GM18867 (cell line): ENCODE results near the gene ASPDH.
"Not testable (repeated sequence)": the region's sequence is repeated elsewhere in the genome, so short reads cannot be mapped to it uniquely, and the experiment has no call there.

Experiments used
- ATAC-seq: cut with Tn5 transposase; IDR thresholded peaks from one replicate; pipeline ENCODE4 v1.9.1; 2021; ENCODE audit warnings: mild to moderate bottlenecking, moderate library complexity; ENCODE audit not compliant: unreplicated experiment

Gene ASPDH

DNA sequence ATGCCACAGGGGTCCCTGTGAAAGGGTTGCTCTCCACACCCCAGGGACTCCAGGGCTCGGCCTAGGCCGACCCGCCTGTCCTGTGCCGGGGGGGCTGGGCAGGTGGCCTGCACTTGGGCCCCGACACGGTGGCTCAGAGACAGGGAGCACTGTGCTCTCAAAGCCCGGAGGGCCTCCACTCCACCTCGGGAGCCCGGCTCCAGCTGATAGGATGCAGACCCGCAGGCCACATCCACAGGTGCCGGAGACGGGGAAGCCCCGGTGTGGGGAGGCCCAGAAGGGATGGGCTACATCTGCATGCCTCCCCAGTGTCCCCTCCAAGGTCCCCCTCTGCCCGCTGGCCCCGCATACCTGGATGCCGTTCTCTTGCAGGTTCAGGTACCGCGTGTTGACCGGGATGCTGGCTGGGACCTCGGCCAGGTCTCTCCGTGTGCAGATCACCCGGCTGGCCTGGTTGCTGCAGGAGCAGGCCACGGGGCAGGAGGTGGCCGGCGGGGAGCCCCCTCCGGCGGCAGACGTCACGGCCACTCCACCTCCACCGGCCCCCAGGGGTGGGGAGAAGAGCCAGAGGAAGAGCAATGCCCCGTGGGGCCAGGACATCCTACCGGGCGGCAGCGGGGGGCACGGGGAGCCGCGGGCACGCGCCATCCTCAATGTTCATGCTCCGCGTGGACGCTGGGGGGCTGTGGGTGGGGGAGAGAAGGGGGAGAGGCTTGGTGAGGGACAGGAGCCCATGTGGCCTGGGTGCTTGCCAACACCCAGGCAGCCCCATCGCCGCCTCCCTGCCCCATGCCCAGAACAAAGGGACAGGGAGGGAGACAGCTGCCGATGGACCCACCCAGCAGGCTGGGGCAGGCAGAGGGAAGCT is 34.7 kb upstream of the ASPDH start:
- no peak for ATAC-seq

DNA sequence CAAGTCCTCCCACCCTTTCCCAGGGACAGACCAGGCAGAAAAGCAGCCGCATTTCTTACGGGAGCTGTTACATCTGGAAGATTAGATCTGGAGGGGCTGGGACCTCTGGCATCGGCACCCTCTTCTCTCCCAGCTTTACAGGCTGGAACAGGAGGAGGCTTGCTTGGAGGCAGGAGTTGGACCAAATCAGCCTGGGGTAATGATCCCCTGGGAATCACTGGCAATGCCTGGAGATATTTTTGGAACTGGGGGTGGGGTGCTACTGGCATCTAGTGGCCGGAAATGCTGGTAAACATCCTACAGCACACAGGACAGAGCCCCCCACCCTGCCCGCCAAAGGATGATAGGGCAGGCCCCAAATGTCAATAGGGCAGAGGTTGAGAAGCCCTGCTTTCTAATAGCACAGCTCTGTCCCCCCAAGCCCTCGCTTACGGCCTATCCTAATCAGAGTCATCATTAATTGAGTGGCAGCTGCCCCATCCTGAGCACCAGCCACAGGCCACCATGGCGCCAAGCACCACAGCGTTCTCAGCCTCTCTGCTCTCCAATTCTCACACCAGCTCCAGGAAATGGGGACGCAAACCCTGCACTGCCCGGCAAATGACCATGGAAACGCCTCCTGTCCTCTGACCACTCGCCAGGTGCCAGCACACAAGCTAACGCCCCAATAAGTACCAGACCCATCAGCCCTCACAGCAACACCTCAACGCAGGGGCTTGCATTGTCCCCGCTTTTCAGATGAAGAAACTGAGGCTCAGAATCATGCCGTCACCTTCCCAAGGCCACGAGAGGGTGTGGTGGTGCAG is 33.9 kb upstream of the ASPDH start:
- ATAC-seq = no peak

DNA sequence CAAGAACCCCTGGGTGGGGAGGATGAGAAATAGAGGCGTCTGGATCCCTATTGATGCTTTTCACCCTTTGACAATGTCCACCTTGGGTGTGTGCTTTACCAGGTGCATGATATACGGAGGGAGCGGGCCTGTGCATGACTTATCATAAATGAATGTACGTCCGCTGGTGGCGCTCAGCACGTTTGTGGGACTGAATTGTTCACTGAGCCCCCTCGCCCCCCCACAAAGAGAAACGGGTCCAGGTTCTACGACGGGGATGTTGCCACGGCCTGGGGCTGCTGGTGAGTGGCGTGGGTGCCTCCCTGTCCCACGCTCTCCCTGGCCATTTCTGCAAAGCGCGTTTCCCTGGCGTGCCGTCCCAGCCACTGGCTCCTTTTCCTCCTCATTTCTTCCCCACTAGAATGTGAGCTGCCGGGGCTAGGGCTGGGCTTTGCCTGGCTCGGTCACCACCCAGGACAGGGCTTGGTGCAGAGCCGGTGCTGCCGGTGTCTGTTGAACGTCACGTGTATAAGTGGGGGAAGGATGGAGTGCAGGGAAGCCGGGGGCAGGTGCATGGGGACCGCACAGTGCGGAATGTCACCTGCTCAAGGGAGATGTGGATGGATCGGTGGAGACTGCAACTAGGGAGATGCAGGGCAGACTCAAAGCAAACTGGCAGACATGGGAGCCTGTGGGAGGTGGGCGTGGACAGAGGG is 33.0 kb upstream of the ASPDH start:
- ATAC-seq = no peak

DNA sequence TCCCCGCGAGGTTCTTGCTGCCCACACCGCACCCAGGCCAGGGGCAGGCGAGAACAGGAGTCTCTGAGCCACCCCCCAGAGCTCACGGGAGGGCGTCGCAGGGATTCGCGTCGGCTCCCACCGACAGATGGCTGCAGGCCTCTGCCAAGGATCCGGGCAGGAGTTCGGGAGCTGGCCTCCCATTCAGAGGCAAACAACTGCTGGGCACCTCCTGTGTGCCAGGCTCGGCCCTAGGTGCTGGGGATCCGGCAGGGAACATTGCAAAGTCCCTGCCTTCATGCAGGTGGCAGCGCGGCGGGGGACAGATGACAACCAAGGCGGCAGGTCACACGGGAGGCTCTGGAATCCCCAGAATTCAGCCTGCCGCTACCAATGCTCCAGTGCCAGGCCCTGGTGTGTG is 29.2 kb upstream of the ASPDH start:
- ATAC-seq = no peak

DNA sequence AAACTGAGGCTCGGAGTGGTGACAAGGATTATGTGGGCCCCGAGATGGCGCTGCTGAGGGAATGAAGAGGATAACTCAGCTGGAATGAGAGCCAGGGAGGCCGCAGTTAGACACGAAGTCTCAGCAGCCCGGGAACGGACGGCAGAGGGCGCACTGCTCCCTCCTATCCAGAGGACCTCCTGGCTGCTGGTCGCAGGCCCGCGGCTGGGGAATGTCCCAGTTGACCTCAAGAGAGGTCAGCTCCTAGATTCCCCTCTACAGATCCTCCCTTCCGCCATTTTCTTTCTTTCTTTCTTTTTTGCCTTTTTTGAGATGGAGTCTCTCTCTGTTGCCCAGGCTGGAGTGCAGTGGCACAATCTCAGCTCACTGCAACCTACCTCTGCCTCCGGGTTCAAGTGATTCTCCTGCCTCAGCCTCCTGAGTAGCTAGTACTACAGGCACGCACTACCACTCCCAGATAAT is 24.1 kb upstream of the ASPDH start:
- no peak for ATAC-seq

DNA sequence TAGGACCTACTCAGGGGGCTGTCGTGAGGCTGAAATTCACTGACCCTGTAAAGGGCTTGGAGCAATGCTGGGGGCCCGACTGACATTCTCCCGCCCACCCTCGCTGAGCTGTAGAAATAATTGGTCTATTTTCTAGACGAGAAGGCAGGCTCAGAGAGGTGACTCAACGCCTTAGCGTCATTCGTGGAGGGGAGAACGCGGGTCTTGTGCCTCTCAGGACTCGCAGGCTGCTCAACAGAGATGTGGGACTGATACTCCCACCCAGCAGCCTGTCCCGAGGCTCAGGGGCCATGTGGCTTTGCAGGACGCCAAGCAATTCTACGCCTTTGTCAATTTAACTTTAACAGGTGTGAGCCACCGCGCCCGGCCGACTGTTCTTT is 23.6 kb upstream of the ASPDH start:
- ATAC-seq = no peak

DNA sequence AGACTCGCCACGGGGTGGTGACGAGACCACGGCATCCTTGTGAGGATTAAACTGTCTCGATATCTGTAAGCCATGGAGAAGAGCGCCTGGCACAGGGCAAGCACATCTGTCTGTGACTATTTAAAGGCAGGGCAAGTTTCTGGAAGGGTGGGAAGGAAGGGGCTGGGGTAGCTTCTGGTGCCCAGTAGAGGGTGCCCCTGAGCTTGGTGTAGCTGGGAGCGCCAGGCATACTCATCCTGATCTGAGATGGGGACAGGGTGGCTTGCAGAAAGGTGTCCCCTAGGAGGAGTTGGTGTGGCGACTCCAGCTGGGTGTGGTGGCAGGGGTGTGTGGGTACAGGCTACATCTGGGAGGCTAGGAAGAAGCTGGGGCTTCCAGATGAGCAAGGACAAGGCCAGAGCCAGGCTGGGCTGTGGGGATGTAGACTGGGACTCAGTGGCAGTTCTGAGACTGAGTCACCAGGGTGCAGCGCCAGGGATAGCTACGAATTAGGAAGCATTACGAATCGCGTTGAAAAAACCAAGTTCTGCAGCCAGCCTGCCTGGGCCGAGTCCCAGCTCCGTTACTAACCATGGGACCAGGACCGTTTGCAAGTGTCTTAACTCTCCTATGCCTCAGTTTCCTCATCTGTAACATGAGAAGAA is 23.1 kb upstream of the ASPDH start:
- ATAC-seq = no peak

DNA sequence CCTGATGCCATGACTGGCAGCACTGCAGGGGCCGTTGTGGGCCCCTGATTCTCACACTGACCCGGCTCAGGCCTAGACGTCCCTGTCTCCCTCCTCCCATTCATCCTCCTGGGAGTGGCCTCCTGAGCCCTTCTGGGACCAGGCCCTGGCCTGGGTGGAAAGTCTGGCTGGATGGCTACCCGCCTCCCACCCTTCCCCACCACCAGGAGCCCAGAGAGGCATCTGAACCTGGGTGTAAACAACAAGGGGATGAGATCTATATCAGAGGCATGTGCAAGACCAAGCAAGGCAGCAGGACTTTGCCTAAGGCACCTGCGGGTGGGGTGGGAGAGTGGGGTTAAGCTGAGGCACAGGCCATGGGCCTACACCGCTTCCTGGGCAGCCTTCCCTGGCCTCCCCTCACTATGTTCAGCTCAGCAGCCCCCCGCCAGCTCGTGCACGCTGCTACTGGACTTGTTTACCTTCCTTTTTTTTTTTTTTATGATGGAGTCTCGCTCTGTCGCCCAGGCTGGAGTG is 22.0 kb upstream of the ASPDH start:
- no peak for ATAC-seq

DNA sequence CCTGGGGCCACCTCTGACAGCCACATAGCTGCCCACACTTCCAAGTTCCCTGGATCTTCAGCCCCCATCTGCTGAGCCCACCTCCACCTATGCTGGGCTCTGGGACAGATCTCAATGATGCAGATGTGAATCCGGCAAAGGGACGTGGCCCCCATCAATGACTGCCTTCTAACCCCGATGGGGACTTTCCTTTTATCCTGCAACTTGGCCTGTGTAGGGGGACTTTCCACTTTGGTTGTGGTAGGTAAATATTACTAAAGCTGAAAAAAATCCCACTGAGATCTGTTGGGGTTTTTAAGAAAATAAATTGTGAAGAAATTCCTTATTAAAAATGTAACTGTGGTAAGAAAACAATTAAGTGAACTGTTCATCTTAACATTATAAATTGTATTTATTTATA is 20.8 kb upstream of the ASPDH start:
- no peak for ATAC-seq

DNA sequence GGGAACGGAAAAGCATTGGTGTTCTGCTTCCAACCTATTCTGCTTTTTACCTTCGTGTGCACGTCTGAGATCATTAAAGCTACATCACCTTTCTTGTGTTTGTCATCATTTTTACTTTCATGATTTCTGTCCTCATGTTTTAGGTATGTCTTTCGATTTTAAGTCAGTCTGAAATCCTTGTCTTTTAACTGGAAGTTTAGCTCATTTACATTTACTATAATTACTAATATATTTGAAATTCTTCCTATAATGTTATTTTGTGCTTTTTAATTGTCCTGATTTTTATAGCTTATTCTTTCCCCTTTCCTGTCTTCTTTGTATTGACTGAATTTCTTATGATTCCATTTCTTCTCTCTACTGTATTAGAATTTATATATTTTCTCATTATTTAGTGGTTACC is 19.2 kb upstream of the ASPDH start:
- ATAC-seq = no peak

DNA sequence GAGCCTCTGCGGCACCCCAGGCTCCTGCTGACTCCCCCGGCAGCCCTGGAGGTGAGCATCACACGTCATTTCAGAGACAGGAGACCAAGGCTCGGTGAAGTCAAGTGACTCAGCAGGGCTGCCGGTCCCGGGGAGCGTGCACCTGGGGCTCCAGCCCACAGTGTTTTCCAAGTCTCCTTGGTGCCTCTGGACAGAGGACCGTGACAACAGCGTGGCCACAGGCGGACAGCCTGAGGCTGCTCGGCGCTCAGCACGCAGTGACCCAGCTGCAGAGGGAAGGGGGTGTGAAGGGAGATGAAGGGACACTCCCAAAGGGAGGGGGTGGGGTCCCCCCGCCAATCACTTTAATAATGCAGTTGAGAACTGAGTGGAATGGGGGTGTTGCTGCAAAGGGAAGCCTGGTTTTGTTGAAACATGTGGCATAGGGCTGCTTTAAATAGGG is 17.5 kb upstream of the ASPDH start:
- no peak for ATAC-seq

DNA sequence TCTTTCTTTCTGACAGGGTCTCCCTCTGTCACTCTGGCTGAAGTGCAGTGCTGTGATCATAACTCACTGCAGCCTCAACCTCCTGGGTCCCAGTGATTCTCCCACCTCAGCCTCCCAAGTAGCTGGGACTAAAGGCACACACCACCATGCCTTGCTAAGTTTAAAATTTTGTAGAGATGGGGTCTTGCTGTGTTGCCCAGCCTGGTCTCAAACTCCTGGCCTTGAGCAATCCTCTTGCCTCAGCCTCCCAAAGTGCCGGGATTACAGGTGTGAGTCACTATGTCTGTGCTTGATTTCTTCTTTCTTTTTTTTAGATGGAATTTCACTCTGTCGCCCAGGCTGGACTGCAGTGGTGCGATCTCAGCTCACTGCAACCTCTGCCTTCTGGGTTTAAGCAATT is 14.3 kb upstream of the ASPDH start:
- not testable (repeated sequence) for ATAC-seq

DNA sequence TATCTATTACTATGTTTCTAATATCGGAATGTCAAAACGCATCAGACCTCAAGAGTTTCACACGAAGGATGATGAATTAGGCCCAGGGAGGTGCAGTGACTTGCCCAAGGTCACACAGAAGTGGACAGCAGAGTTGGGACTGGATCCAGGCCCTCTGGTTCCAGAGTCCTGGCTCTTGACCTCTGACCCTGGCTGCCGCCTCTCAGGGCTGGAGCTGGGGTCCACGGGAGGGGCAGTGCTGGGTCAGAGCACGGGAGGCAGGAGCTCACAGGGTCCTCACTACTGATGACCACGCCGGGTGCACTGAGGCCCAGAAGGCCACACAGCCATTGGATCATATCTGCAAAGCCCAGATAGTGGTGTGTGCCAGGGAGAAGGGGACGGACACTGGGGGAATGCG is 9.2 kb upstream of the ASPDH start:
- no peak for ATAC-seq

DNA sequence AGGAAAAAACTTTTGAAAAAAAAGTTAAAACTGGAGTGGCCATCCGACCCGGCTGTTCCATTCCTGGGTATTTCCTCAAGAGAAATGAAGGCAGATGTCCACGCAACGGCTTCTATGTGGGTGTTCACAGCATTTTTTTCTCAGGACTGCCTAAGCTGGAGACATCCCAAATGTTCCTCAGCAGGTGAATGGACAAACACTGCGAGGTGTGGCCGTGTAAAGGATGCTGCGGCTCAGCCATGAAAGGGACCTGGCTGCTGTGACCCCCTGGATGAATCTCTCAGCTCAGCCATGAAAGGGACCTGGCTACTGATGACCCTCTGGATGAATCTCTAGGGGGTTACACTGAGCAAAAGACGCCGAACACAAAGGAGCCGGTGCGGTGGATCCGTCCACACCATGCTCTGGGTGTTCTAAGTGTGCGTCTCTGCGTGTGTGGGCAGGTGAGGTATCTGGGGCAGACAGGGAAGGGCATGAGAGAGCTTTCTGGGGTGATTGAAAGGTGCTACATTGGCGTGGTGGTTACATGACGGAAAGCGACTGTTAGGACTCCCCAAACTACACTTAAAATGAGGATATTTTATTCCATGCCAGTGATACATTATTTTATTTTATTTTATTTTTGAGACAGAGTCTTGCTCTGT is 7.2 kb upstream of the ASPDH start:
- ATAC-seq = no peak

DNA sequence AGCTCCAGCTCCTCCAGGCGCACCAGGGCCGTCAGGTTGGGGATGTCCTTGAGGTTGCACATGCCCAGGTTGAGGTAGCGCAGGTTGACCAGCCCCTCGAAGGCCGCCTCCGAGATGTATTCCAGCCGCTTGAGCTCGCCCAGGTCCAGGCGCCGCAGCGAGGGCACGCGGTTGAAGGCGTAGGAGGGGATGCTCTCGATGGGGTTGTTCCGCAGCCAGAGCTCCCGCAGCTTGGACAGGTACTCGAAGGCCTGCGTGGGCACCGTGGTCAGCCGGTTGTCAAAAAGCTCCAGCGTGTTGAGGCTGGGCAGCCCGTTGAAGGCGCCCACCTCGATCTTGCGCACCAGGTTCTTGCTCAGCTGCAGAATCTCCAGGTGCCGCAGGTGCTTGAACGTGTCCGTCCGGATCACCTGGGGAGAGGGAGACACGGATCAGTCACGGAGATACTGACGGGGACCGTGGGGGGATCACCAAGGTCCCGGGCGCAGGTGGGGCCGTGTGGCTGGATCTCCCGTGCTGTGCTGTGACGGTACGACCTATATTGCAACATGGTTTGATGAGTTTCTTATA is 5.4 kb upstream of the ASPDH start:
- no peak for ATAC-seq

DNA sequence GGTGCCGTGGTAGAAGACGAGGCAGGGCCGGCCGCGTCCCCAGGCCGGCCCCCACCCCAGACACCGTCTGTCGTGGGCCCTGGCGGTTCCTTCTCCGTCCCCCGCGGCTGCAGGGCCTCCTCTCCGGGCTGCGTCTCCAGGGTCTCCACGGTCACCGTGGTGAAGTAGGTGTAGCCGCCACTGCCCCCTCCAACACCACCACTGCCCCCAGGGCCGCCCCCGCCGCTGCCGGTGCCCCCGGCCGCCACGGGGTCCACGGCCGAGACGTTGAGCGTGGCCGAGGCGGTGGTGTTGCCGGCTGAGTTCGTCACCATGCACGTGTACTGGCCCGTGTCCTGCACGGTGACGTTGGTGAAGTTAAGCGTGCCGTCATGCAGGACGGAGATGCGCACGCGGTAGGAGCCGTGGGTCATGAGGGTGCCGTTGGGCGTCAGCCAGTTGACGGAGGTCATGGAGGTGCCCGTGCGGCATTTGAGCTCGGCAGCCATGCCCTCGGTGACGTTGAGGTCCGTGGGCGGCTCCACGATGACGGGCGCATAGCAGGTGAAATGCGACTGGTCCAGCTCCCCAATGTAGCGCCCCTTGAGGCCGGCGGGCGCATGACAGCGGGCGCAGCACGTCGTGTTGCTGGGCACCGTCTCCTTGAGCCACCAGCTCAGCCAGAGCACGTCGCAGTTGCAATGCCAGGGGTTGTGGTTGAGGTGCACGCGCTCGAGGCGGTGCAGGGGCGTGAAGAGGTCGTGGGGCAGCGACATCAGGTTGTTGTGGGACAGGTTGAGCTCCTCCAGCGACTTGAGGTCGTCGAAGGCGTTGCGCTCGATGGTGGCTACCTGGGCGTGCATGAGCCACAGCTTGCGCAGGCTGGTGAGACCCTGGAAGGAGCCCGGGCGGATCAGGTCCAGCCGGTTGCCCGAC is 4.6 kb upstream of the ASPDH start:
- ATAC-seq = no peak

DNA sequence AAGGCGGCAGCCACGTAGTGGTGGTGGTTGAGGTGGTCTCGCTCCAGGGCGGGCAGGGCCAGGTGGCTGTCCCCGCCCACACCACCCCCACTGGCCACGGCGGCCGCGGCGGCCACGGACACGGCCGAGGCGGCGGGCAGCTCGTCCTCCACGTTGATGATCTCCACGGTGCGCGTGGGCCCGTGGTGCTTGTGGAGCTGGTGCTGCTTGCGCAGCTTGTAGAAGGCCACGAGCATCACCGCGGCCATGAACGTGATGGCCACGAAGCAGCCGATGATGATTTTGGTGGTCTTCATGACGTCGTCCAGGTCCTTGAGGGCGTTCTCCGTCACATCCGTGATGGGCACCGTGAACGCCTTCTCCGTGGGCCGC is 4.0 kb upstream of the ASPDH start:
- ATAC-seq = no peak

DNA sequence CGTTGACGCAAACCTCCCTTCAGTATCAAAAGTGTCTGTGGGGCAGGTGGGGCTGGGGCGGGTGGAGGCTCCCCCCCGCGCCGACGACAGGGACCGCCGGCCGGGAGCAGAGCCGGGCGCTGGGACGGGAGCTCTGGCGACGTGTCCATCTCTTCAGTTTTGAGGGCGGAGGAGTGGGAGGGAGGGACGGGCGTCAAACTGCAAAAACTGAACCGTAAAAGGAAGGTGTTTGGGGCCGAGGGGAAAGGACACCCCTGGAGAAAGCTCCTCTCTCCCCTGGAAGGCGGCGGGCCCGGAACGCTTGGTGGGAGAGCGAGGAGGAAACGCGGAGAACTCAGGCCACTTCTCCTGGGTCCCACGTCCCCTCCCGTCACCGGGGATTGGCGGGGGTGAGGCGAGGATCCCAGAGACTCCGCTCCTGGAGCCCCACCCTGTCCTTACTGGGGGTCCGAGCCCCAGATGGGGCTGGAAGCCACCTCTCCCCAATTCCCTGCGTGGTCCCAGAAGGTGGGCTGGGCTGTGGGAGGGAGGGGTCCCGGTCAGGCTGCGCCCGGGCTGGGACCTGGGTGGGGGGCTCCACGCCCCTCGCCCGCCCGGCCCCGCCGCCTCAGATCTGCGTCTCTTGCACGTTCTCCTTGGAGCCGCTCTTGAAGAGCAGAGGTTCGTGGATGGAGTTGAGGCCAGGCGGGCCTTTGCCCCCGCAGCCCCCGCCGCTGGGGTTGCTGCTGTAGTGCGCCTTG is 3.4 kb upstream of the ASPDH start:
- no peak for ATAC-seq
